Subcutaneous abdominal adipose tissue (tissue), 5 donors: ENCODE results near the gene MPO.

Experiments used
- H3K27ac ChIP-seq: one replicate; pipeline ENCODE4 v1.7.0; 2013; ENCODE audit warnings: low read depth, mild to moderate bottlenecking, inconsistent platforms, low read length, moderate library complexity
- H3K27me3 ChIP-seq, 5 donors: one replicate each; pipeline ENCODE4 v1.7.0; 2013; ENCODE audit warnings: low read length in 5 of 5, inconsistent platforms in 1 of 5; ENCODE audit not compliant: control insufficient read depth in 5 of 5, insufficient read depth in 4 of 5
- H3K36me3 ChIP-seq, 5 donors: one replicate each; pipeline ENCODE4 v1.7.0; 2013; ENCODE audit warnings: low read length in 5 of 5; ENCODE audit not compliant: control insufficient read depth in 5 of 5, insufficient read depth in 5 of 5
- H3K4me1 ChIP-seq, 5 donors: one replicate each; pipeline ENCODE4 v1.7.0; 2013; ENCODE audit warnings: low read length in 5 of 5, mild to moderate bottlenecking in 3 of 5, moderate library complexity in 1 of 5; ENCODE audit not compliant: control insufficient read depth in 5 of 5, insufficient read depth in 5 of 5
- H3K4me3 ChIP-seq, 5 donors: one replicate each; pipeline ENCODE4 v1.7.0; 2013; ENCODE audit warnings: low read length in 5 of 5, low read depth in 1 of 5
- H3K9ac ChIP-seq, 5 donors: one replicate each; pipeline ENCODE4 v1.7.0; 2013; ENCODE audit warnings: low read length in 5 of 5, mild to moderate bottlenecking in 4 of 5, moderate library complexity in 3 of 5
- H3K9me3 ChIP-seq, 5 donors: one replicate each; pipeline ENCODE4 v1.7.0; 2013; ENCODE audit warnings: low read length in 5 of 5; ENCODE audit not compliant: control insufficient read depth in 5 of 5
- donor health status: healthy.
- donor health status: healthy.
- donor health status: healthy.
- donor health status: healthy.
- donor health status: healthy.

MPO gene

DNA sequence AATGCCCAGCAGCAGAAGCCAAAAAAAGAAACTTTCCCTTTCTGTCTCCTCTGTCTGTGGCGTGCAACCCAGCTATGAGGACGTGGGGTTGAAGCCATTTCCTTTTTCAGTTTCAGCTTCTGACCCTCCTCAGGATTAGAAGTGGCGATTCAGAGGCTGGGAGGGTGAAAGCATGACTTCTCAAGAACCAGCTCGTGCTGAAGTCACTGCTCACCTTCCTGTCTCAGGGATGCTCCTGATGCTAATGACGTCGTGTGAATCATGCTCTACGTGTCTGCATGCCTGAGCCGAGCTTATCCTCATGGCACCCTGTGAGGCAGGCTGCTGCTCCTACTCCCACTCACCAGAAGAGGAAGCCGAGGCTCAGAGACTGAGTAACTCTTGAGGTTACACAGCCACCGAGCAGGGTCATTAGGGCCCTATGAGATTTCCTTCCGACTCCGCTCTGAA, 48.0 kb downstream of the MPO start:
- H3K9me3 ChIP-seq = no peaks in the 10 kb centered on the region
- H3K9ac ChIP-seq = no peak overlapping the region
- H3K27ac ChIP-seq = no peak overlapping the region
- no peaks in the 10 kb centered on the region for H3K36me3 ChIP-seq
- peaks cover 0 to 18% (median 11%) of the 10 kb centered on the region in 5 donors for H3K27me3 ChIP-seq
- peaks cover 0 to 10% (median 0%) of the 10 kb centered on the region in 5 donors for H3K4me1 ChIP-seq
- H3K4me3 ChIP-seq = peak overlapping the region in 1 of 5 donors; percentile 20

DNA sequence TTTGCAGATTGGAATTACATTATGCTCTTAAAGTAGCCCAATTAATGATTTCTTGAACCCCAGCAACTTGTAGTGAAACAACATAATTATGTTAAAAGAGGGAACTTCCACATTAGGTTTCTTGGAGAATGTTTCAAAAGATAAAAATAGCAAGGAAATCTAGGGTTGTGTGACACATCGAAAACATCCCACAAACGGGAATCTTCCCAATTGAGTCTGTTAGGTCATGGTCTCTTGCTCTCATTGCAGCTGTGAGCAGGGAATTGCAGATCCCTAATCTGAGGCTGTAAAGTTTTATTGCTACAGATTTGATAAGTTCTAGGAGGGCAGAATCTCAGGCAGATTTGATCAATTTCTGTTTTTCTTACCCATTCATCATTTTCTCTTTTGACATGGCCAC, 49.1 kb downstream of the MPO start:
- Histone ChIP-seq H3K4me3 (no peak overlapping the region), H3K36me3 (no peaks in the 10 kb centered on the region), H3K4me1 (peaks cover 0 to 10% (median 0%) of the 10 kb centered on the region in 5 donors), H3K27me3 (peaks cover 0 to 18% (median 11%) of the 10 kb centered on the region in 5 donors), H3K9ac (no peak overlapping the region), H3K9me3 (no peaks in the 10 kb centered on the region), H3K27ac (no peak overlapping the region)

DNA sequence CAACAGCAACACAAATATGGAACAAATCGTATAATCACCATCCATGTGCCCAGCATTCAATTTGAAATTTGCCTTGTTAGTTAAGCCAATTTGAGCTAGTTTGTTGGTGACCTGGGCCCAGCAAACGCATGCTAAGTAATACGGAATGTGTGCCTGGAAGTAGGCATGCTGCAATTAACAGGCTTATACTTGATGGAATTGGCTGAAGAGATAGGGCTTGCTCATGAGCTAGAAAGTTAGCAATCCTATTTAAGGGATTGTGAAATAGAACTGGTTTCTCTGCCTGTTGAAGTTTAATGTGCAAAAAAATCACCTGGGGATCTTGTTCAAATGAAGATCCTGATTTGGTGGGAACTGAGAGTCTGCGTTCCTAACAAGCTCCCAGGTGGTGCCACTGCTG, 50.9 kb downstream of the MPO start:
- H3K27ac ChIP-seq = no peak overlapping the region
- no peaks in the 10 kb centered on the region for H3K9me3 ChIP-seq
- H3K4me1 ChIP-seq = peaks cover 0 to 10% (median 0%) of the 10 kb centered on the region in 5 donors
- peaks cover 0 to 11% (median 11%) of the 10 kb centered on the region in 5 donors for H3K27me3 ChIP-seq
- no peaks in the 10 kb centered on the region for H3K36me3 ChIP-seq
- H3K4me3 ChIP-seq = no peak overlapping the region
- H3K9ac ChIP-seq = no peak overlapping the region

DNA sequence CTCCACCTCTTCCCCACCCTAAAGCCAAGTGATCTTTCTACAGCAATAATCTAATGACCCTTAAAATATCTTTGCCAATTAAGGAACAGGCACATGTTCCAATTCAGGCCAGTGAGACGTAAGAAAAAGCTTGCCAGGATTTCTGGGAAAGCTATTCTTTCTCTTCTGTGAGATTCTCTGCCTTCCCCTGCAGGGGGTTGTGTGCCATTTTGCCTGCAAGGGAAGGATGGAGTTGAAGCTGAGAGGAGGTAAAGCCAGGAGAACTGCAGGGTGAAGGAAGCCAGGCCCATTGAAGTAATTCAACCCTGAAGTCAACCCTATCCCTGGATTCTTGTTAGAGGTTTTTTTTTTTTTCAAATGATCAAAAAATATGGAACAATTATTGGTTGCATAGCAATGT, 51.4 kb downstream of the MPO start:
- H3K36me3 ChIP-seq = no peaks in the 10 kb centered on the region
- H3K27me3 ChIP-seq = peaks cover 0 to 11% (median 10%) of the 10 kb centered on the region in 5 donors
- peaks cover 0 to 10% (median 0%) of the 10 kb centered on the region in 5 donors for H3K4me1 ChIP-seq
- no peak overlapping the region for H3K9ac ChIP-seq
- no peak overlapping the region for H3K27ac ChIP-seq
- no peaks in the 10 kb centered on the region for H3K9me3 ChIP-seq
- H3K4me3 ChIP-seq = no peak overlapping the region

DNA sequence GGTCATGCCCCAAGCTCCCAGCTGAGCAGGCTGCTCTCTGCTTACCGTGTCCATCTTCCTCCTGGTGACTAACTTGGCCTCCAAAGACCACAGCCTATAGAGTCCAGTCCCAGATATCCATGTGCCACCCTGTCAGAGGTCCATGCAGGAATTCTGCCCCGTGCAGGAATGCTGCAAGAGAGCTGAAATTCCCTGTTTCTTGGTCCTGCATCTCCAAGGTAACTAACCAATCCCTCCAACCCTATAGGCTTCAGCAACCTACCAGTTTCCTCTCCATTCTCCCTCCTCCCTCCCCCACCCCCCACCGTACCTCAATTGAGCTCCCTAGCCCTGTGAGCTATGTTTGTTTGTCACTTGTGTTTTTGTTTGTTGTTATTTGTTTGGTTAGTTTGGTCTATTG, 52.1 kb downstream of the MPO start:
- H3K27me3 ChIP-seq = peaks cover 0 to 11% (median 9%) of the 10 kb centered on the region in 5 donors
- H3K4me3 ChIP-seq = no peak overlapping the region
- no peaks in the 10 kb centered on the region for H3K36me3 ChIP-seq
- H3K9ac ChIP-seq = no peak overlapping the region
- peaks cover 0 to 10% (median 0%) of the 10 kb centered on the region in 5 donors for H3K4me1 ChIP-seq
- no peak overlapping the region for H3K27ac ChIP-seq
- H3K9me3 ChIP-seq = no peaks in the 10 kb centered on the region

DNA sequence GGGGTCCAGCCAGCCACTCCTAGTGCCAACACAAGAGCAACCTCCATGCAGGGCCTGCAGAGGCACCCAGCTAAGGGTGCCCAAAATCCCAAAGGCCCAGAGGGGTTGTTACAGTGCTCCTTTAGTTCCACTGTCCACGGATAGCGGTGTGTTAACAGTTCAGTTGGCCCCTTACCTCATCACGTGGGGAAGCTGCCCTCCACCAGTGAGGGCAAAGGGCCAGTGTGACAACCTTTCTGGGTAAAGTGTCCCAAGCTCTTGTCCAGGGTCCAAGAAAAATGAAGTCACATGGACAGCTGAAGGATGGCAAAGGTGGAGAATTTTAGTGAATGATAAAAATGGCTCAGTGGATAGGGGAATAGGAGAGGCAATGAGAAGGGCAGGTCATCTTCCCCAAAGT, 53.0 kb downstream of the MPO start:
- Histone ChIP-seq H3K9ac (no peak overlapping the region), H3K27me3 (peaks cover 0 to 9% (median 8%) of the 10 kb centered on the region in 5 donors), H3K4me1 (peaks cover 0 to 7% (median 0%) of the 10 kb centered on the region in 5 donors), H3K27ac (no peak overlapping the region), H3K9me3 (no peaks in the 10 kb centered on the region), H3K4me3 (no peak overlapping the region), H3K36me3 (no peaks in the 10 kb centered on the region)

DNA sequence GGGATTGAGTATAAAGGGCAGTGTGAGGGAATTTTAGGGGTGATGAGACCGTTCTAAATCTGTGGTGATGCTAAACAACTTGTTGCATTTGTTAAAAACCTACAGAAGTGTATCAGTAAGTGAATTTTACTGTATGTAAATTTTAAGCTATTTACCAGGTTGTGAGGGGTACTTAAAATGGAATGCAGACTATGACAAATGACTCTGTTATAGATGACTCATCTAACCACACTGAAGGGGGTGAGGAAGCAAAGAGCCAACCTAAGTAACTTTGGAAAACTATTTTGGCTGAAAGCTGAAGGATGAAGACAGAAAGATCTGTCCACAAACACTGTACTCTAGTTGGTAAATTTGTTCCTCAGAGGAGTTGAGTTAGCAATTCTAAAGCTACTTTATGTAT, 56.4 kb downstream of the MPO start:
- Histone ChIP-seq H3K27ac (no peak overlapping the region), H3K9me3 (no peaks in the 10 kb centered on the region), H3K4me3 (no peak overlapping the region), H3K27me3 (peaks cover 0 to 5% (median 0%) of the 10 kb centered on the region in 5 donors), H3K4me1 (peaks cover 4 to 7% (median 7%) of the 10 kb centered on the region in 5 donors), H3K9ac (no peak overlapping the region), H3K36me3 (no peaks in the 10 kb centered on the region)
